GM23338 (cell line): ENCODE measurements around the gene MEGF6. TPM values are rescaled to one million over a fixed set of nuclear protein-coding genes. Genes with fewer than 3 reads are reported as not detected.

ENCODE experiments used
- ATAC-seq: fragments of 200-7000 bp; cut with Tn5 transposase; 3 replicates; pipeline ENCODE4 v1.9.1; 2020
- DNase-seq: peaks from one replicate; pipeline ENCODE4 v3.0.0-alpha.2; 2015; ENCODE audit warnings: low spot score
- H2AFZ ChIP-seq: fragments of 200-600 bp; sonication (generic); 2 replicates; pipeline ENCODE4 v1.8.0; 2016; ENCODE audit warnings: antibody characterized with exemption, mild to moderate bottlenecking, moderate library complexity
- H3F3A ChIP-seq: fragments of 200-600 bp; sonication (generic); replicated peaks from 2 replicates; pipeline ENCODE4 v1.8.0; 2017; ENCODE audit warnings: antibody characterized with exemption, mixed run types, low read depth
- H3K27ac ChIP-seq: fragments of 200-600 bp; sonication (generic); 2 replicates; pipeline ENCODE4 v1.6.1; 2016; ENCODE audit warnings: low read depth
- H3K27me3 ChIP-seq: fragments of 200-600 bp; sonication (generic); 2 replicates; pipeline ENCODE4 v1.8.0; 2016; ENCODE audit warnings: mild to moderate bottlenecking, mixed run types, moderate library complexity; ENCODE audit not compliant: insufficient read depth
- H3K36me3 ChIP-seq: fragments of 200-600 bp; sonication (generic); 2 replicates; pipeline ENCODE4 v1.8.0; 2016; ENCODE audit warnings: mild to moderate bottlenecking; ENCODE audit not compliant: insufficient read depth
- H3K4me1 ChIP-seq: fragments of 200-600 bp; sonication (generic); 2 replicates; pipeline ENCODE4 v1.8.0; 2016; ENCODE audit warnings: mild to moderate bottlenecking, moderate library complexity; ENCODE audit not compliant: insufficient read depth
- H3K4me2 ChIP-seq: fragments of 200-600 bp; sonication (generic); 2 replicates; pipeline ENCODE4 v1.7.1; 2017; ENCODE audit warnings: mixed run types
- H3K4me3 ChIP-seq: fragments of 200-600 bp; sonication (generic); 2 replicates; pipeline ENCODE4 v1.6.1; 2016; ENCODE audit warnings: mixed run types
- H3K79me2 ChIP-seq: fragments of 200-600 bp; sonication (generic); replicated peaks from 2 replicates; pipeline ENCODE4 v1.8.0; 2017; ENCODE audit warnings: mild to moderate bottlenecking; ENCODE audit not compliant: insufficient read depth
- H3K9me2 ChIP-seq: fragments of 200-600 bp; sonication (generic); 2 replicates; pipeline ENCODE4 v1.8.0; 2017; ENCODE audit not compliant: insufficient read depth
- H4K20me1 ChIP-seq: fragments of 200-600 bp; sonication (generic); replicated peaks from 2 replicates; pipeline ENCODE4 v1.8.0; 2017; ENCODE audit warnings: mild to moderate bottlenecking; ENCODE audit not compliant: insufficient read depth
- H3K27ac Mint-ChIP-seq: 2 replicates; pipeline ENCODE4 v1.8.0; 2020; ENCODE audit warnings: inconsistent platforms, mild to moderate bottlenecking, moderate library complexity, mixed read lengths
- H3K27me3 Mint-ChIP-seq: 3 replicates; pipeline ENCODE4 v1.8.0; 2022; ENCODE audit warnings: low read depth, mild to moderate bottlenecking, moderate library complexity, mixed read lengths, inconsistent platforms; ENCODE audit not compliant: insufficient read depth, poor library complexity
- H3K36me3 Mint-ChIP-seq: 3 replicates; pipeline ENCODE4 v1.8.0; 2021; ENCODE audit warnings: low read depth, mild to moderate bottlenecking, inconsistent platforms, moderate library complexity, mixed read lengths
- H3K4me1 Mint-ChIP-seq: 3 replicates; pipeline ENCODE4 v1.8.0; 2020; ENCODE audit warnings: mild to moderate bottlenecking, inconsistent platforms, mixed read lengths
- H3K4me3 Mint-ChIP-seq: 3 replicates; pipeline ENCODE4 v1.8.0; 2021; ENCODE audit warnings: moderate library complexity, mild to moderate bottlenecking, inconsistent platforms, mixed read lengths
- H3K9me3 Mint-ChIP-seq: 3 replicates; pipeline ENCODE4 v1.8.0; 2020; ENCODE audit warnings: moderate library complexity, mild to moderate bottlenecking, inconsistent platforms, mixed read lengths
- CREB1 ChIP-seq: fragments of 250-450 bp; sonication (Bioruptor Pico); IDR thresholded peaks from 2 replicates; pipeline ENCODE4 v1.5.0; 2020; ENCODE audit warnings: low read depth, mild to moderate bottlenecking, moderate library complexity
- EZH2 ChIP-seq: fragments of 200-600 bp; sonication (generic); IDR thresholded peaks from one replicate; pipeline ENCODE4 v1.8.0; 2017; ENCODE audit warnings: antibody characterized with exemption, mild to moderate bottlenecking, low read depth; ENCODE audit not compliant: unreplicated experiment
- EZH2phosphoT487 ChIP-seq: fragments of 200-600 bp; sonication (generic); IDR thresholded peaks from one replicate; pipeline ENCODE4 v1.8.1; 2018; ENCODE audit warnings: antibody characterized with exemption; ENCODE audit not compliant: unreplicated experiment
- JUNB ChIP-seq: IDR thresholded peaks from one replicate; pipeline ENCODE4 v1.6.1; 2016; ENCODE audit warnings: antibody characterized with exemption; ENCODE audit not compliant: unreplicated experiment
- NANOG ChIP-seq: IDR thresholded peaks from 2 replicates; pipeline ENCODE4 v1.6.1; 2016; ENCODE audit warnings: antibody characterized with exemption, borderline replicate concordance
- POLR2AphosphoS5 ChIP-seq: IDR thresholded peaks from 2 replicates; pipeline ENCODE4 v1.6.1; 2016; ENCODE audit warnings: antibody characterized with exemption, low read depth
- STAT1 ChIP-seq: IDR thresholded peaks from one replicate; pipeline ENCODE4 v1.6.1; 2016; ENCODE audit warnings: antibody characterized with exemption; ENCODE audit not compliant: unreplicated experiment
- ZNF114 ChIP-seq: fragments of 250-450 bp; sonication (Bioruptor Pico); IDR thresholded peaks from 2 replicates; pipeline ENCODE4 v1.5.0; 2020; ENCODE audit warnings: mild to moderate bottlenecking, moderate library complexity
- ZNF331 ChIP-seq: fragments of 250-450 bp; sonication (Bioruptor Pico); IDR thresholded peaks from 2 replicates; pipeline ENCODE4 v1.5.0; 2020; ENCODE audit warnings: low read depth, mild to moderate bottlenecking, moderate library complexity
- polyA plus RNA-seq: library from polyadenylated mRNA; unstranded; fragments of >200 nt; fragmentation: Nextera tagmentation; extraction: Ambion mirVana; gene quantifications from 2 replicates; pipeline ENCODE4 v1.2.1, GENCODE V29; 2016
- total RNA-seq: library from RNA; depleted of rRNA; stranded (reverse); fragments of >200 nt; shearing (Covaris generic); gene quantifications from 2 replicates; pipeline ENCODE4 v1.2.3, GENCODE V29; 2014
- TF ChIP-seq, protein P1 (sequence below): IDR thresholded peaks from 2 replicates; pipeline ENCODE4 v1.6.1; 2016; ENCODE audit warnings: antibody characterized with exemption
- TF ChIP-seq, protein P2 (sequence below): IDR thresholded peaks from one replicate; pipeline ENCODE4 v1.6.1; 2018; ENCODE audit warnings: antibody characterized with exemption; ENCODE audit not compliant: unreplicated experiment
- TF ChIP-seq, protein P3 (sequence below), 2 experiments: fragments of 200-600 bp in 1 of 2; sonication (generic) in 1 of 2; conservative IDR thresholded peaks; 2 replicates each; pipeline versions ENCODE4 v1.5.1 to v1.6.1; 2016 to 2017; ENCODE audit warnings: antibody characterized with exemption in 2 of 2, low read depth in 2 of 2, mild to moderate bottlenecking in 2 of 2, moderate library complexity in 1 of 2
- TF ChIP-seq, protein P4 (sequence below): fragments of 250-450 bp; sonication (Bioruptor Pico); IDR thresholded peaks from 2 replicates; pipeline ENCODE4 v1.5.0; 2020; ENCODE audit warnings: mild to moderate bottlenecking, moderate library complexity

The MEGF6 gene
- total and polyA plus RNA-seq, 2 experiments from 2014 or later, result 4.0 to 21.4 TPM

DNA sequence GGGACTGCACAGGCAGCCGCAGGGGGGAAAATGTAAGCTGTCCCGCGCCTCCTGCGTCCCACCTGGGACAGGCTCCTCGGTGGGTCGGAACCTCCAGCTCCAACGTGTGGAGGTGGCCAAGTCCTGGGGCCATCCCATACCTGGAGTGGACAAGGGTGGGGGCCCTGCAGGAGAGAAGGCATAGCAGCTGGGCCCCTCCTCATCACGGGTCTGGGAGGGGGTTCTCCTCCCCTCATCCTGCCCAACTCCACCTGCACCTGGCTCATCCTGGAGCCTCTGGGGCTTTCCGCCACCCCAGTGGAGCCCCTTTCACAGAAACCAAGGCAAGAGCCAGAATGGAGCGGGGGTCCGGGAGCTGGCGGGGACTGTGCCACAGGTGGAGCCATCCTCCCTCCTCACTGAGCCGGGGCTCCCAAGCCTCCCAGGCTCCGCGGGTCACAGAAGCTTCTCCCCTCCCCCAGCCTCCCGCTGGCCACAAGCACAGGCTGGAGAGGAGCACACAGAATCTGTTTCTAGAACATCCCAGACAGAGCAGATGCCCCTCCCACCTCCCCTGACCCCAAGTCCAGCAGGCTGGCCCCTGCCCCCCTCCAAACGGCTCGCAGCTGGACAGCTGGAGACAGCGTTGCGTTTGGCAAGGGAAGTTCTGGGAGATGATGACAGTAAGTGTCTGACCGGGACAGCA lies 65.8 kb downstream of the MEGF6 start:
- Histone ChIP-seq H3K4me3 (no peak overlapping the region), H3K4me2 (no peak overlapping the region), H4K20me1 (no peaks in the 10 kb centered on the region), H3K27ac (no peak overlapping the region), H3K4me1 (no peaks in the 10 kb centered on the region), H3F3A (no peaks in the 10 kb centered on the region), H3K9me2 (no peaks in the 10 kb centered on the region), H3K79me2 (no peaks in the 10 kb centered on the region), H3K27me3 (no peaks in the 10 kb centered on the region), H3K36me3 (no peaks in the 10 kb centered on the region), H2AFZ (no peak overlapping the region)
- no peaks in the 10 kb centered on the region for H3K9me3 Mint-ChIP-seq
- no peaks in the 10 kb centered on the region for H3K36me3 Mint-ChIP-seq
- no peak overlapping the region for H3K4me3 Mint-ChIP-seq
- no peak overlapping the region for H3K27ac Mint-ChIP-seq
- peaks cover 16% of the 10 kb centered on the region for H3K4me1 Mint-ChIP-seq
- ATAC-seq (peak; percentile 9), DNase-seq (no peak)
- H3K27me3 Mint-ChIP-seq, result peaks cover 4% of the 10 kb centered on the region
- no peak for TF ChIP-seq ZNF331
- TF ChIP-seq, protein P1, sequence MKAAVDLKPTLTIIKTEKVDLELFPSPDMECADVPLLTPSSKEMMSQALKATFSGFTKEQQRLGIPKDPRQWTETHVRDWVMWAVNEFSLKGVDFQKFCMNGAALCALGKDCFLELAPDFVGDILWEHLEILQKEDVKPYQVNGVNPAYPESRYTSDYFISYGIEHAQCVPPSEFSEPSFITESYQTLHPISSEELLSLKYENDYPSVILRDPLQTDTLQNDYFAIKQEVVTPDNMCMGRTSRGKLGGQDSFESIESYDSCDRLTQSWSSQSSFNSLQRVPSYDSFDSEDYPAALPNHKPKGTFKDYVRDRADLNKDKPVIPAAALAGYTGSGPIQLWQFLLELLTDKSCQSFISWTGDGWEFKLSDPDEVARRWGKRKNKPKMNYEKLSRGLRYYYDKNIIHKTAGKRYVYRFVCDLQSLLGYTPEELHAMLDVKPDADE, result no peak
- TF ChIP-seq, protein P2, sequence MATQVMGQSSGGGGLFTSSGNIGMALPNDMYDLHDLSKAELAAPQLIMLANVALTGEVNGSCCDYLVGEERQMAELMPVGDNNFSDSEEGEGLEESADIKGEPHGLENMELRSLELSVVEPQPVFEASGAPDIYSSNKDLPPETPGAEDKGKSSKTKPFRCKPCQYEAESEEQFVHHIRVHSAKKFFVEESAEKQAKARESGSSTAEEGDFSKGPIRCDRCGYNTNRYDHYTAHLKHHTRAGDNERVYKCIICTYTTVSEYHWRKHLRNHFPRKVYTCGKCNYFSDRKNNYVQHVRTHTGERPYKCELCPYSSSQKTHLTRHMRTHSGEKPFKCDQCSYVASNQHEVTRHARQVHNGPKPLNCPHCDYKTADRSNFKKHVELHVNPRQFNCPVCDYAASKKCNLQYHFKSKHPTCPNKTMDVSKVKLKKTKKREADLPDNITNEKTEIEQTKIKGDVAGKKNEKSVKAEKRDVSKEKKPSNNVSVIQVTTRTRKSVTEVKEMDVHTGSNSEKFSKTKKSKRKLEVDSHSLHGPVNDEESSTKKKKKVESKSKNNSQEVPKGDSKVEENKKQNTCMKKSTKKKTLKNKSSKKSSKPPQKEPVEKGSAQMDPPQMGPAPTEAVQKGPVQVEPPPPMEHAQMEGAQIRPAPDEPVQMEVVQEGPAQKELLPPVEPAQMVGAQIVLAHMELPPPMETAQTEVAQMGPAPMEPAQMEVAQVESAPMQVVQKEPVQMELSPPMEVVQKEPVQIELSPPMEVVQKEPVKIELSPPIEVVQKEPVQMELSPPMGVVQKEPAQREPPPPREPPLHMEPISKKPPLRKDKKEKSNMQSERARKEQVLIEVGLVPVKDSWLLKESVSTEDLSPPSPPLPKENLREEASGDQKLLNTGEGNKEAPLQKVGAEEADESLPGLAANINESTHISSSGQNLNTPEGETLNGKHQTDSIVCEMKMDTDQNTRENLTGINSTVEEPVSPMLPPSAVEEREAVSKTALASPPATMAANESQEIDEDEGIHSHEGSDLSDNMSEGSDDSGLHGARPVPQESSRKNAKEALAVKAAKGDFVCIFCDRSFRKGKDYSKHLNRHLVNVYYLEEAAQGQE, result no peak
- TF ChIP-seq, protein P3, sequence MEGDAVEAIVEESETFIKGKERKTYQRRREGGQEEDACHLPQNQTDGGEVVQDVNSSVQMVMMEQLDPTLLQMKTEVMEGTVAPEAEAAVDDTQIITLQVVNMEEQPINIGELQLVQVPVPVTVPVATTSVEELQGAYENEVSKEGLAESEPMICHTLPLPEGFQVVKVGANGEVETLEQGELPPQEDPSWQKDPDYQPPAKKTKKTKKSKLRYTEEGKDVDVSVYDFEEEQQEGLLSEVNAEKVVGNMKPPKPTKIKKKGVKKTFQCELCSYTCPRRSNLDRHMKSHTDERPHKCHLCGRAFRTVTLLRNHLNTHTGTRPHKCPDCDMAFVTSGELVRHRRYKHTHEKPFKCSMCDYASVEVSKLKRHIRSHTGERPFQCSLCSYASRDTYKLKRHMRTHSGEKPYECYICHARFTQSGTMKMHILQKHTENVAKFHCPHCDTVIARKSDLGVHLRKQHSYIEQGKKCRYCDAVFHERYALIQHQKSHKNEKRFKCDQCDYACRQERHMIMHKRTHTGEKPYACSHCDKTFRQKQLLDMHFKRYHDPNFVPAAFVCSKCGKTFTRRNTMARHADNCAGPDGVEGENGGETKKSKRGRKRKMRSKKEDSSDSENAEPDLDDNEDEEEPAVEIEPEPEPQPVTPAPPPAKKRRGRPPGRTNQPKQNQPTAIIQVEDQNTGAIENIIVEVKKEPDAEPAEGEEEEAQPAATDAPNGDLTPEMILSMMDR (conservative IDR thresholded peaks at IDR 0.05; ENCODE audit: low read depth in 2 of 2), result no peak
- no peak for TF ChIP-seq STAT1
- TF ChIP-seq NANOG, result no peak
- no peak for TF ChIP-seq EZH2
- TF ChIP-seq JUNB, result no peak
- no peak for TF ChIP-seq EZH2phosphoT487
- TF ChIP-seq POLR2AphosphoS5, result no peak
- TF ChIP-seq, protein P4, sequence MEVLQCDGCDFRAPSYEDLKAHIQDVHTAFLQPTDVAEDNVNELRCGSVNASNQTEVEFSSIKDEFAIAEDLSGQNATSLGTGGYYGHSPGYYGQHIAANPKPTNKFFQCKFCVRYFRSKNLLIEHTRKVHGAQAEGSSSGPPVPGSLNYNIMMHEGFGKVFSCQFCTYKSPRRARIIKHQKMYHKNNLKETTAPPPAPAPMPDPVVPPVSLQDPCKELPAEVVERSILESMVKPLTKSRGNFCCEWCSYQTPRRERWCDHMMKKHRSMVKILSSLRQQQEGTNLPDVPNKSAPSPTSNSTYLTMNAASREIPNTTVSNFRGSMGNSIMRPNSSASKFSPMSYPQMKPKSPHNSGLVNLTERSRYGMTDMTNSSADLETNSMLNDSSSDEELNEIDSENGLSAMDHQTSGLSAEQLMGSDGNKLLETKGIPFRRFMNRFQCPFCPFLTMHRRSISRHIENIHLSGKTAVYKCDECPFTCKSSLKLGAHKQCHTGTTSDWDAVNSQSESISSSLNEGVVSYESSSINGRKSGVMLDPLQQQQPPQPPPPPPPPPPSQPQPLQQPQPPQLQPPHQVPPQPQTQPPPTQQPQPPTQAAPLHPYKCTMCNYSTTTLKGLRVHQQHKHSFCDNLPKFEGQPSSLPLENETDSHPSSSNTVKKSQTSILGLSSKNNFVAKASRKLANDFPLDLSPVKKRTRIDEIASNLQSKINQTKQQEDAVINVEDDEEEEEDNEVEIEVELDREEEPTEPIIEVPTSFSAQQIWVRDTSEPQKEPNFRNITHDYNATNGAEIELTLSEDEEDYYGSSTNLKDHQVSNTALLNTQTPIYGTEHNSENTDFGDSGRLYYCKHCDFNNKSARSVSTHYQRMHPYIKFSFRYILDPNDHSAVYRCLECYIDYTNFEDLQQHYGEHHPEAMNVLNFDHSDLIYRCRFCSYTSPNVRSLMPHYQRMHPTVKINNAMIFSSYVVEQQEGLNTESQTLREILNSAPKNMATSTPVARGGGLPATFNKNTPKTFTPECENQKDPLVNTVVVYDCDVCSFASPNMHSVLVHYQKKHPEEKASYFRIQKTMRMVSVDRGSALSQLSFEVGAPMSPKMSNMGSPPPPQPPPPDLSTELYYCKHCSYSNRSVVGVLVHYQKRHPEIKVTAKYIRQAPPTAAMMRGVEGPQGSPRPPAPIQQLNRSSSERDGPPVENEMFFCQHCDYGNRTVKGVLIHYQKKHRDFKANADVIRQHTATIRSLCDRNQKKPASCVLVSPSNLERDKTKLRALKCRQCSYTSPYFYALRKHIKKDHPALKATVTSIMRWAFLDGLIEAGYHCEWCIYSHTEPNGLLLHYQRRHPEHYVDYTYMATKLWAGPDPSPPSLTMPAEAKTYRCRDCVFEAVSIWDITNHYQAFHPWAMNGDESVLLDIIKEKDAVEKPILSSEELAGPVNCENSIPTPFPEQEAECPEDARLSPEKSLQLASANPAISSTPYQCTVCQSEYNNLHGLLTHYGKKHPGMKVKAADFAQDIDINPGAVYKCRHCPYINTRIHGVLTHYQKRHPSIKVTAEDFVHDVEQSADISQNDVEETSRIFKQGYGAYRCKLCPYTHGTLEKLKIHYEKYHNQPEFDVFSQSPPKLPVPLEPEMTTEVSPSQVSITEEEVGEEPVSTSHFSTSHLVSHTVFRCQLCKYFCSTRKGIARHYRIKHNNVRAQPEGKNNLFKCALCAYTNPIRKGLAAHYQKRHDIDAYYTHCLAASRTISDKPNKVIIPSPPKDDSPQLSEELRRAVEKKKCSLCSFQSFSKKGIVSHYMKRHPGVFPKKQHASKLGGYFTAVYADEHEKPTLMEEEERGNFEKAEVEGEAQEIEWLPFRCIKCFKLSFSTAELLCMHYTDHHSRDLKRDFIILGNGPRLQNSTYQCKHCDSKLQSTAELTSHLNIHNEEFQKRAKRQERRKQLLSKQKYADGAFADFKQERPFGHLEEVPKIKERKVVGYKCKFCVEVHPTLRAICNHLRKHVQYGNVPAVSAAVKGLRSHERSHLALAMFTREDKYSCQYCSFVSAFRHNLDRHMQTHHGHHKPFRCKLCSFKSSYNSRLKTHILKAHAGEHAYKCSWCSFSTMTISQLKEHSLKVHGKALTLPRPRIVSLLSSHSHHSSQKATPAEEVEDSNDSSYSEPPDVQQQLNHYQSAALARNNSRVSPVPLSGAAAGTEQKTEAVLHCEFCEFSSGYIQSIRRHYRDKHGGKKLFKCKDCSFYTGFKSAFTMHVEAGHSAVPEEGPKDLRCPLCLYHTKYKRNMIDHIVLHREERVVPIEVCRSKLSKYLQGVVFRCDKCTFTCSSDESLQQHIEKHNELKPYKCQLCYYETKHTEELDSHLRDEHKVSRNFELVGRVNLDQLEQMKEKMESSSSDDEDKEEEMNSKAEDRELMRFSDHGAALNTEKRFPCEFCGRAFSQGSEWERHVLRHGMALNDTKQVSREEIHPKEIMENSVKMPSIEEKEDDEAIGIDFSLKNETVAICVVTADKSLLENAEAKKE (CRISPR knock-in tag), result no peak
- TF ChIP-seq CREB1, result no peak
- TF ChIP-seq ZNF114 (CRISPR knock-in tag), result no peak
